GM18517 (cell line): Measurements from ENCODE around the gene THAP10.

Experiments
- ATAC-seq: cut with Tn5 transposase; IDR thresholded peaks from one replicate; pipeline ENCODE4 v1.9.1; 2021; ENCODE audit warnings: mild to moderate bottlenecking, moderate library complexity; ENCODE audit not compliant: unreplicated experiment

THAP10 gene

GRCh38 chr15:70854666-70854976 is 37.6 kb downstream of the THAP10 start:
- ATAC-seq = no peak

GRCh38 chr15:70853973-70854665 is 38.1 kb downstream of the THAP10 start, which contains the start of gene LARP6:
TSS of gene LARP6 (minus strand) at chr15:70854157. CDS start at chr15:70854088, 69 bp downstream.
- no peak for ATAC-seq

GRCh38 chr15:70853318-70853972 is 38.8 kb downstream of the THAP10 start:
- no peak for ATAC-seq

DNA sequence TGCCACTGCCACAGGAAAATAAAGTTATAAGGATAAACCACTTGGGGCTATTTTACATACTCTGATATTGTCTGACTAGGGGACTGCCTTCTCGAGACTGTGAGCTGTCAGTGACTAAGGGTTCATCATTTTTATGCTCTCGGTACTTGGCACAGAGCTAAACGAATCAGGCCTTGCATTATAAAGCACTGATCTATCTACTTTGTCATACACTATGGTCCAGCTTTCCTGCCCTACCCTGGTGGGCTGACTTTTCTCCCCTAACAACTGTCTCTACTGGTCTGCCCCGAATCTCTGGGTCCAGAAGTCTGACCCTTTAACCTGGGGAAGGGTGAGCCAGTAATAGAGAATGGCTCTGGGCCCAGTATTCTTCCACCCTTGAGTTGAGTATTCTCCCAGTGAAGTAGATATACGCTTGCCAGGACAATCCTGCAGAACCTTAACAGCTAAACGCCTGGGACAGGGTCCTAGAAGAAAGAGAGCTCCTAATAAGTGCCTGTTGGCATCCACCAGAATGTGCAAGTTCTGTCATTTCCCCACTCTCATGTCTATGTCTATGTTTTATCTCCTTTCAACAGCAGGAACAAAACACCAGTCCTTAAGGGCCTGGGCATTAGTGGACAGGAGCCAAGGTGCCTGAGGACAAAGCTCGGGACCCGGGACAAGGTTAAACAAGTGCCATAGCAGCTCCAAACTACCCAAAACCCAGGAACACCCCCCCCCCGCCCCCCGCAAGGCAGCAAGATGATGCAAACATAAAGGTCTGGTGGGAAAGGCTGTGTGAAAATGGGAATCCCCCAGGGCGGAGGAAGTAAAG is 39.5 kb downstream of the THAP10 start:
- no peak for ATAC-seq

- ATAC-seq = no peak
Observed at GRCh38 chr15:70851889-70852288, 40.3 kb downstream of the THAP10 start.

- no peak for ATAC-seq
Observed at GRCh38 chr15:70845602-70846360, 46.5 kb downstream of the THAP10 start.

- ATAC-seq = no peak
Observed at GRCh38 chr15:70837476-70837875, 54.8 kb downstream of the THAP10 start.

DNA sequence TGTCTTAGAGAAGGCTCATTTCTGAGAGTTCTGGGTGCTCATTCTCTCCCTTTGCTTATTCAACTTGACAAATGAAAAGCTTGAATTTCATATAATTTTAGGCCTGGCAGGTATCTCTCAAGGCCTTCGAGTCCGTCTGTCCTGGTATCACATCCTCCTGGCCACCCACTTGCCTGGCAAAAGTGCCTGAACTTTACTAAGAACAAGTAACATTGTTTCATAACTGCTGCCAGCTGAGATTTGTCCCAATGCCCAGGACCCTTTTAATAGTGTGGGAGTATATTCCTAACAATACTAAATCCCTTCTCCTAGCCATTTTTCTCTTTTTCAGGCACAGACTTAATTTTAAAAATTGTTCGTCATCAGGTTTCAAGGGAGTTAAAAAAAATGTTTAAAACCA is 56.4 kb downstream of the THAP10 start:
- no peak for ATAC-seq

DNA sequence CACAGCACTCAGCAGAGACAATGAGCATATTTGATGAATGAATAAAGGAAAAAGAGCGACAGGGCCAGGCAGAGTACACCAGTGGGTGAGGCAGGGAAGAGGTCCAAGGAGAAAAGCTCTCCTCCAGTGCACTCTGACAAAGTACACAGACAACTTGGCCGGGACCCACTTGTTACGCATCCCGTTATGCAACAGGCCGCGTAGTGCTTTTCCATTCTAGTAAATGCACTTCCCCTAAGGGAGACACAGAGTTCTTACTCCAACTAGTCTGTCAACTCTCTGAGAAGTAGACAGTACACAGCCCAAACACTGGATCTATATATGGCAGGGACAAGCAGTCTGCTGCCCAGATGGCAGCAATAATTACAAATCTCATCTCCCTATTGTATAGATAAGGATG is 56.8 kb downstream of the THAP10 start:
- no peak for ATAC-seq

- ATAC-seq = no peak
Observed at GRCh38 chr15:70834999-70835398, 57.2 kb downstream of the THAP10 start.

GRCh38 chr15:70833861-70834765 is 58.1 kb downstream of the THAP10 start:
- ATAC-seq = no peak

GRCh38 chr15:70833422-70833821 is 58.8 kb downstream of the THAP10 start:
- ATAC-seq = no peak

DNA sequence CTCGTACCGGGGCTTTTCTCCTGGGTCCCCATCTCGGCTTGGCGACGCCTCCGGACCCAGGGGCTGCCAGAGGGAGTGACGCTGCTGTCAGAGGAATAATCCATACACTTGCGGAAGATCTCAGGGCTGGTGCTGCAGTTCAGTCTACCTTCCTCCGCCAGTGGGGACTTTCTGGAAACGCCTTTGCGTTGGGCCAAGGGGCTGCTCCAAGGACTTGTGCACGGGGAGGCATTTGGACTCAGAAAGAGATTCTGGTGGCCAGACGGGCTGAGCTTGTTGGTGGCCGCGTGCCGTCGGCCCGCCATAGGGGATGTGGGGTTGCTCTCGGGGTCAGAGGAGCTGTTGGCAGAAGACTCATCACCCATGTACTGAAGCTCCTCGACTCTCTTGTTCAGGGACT is 60.1 kb downstream of the THAP10 start:
- ATAC-seq = no peak
